ENCODE measurements around the gene TMPRSS9.

DNA sequence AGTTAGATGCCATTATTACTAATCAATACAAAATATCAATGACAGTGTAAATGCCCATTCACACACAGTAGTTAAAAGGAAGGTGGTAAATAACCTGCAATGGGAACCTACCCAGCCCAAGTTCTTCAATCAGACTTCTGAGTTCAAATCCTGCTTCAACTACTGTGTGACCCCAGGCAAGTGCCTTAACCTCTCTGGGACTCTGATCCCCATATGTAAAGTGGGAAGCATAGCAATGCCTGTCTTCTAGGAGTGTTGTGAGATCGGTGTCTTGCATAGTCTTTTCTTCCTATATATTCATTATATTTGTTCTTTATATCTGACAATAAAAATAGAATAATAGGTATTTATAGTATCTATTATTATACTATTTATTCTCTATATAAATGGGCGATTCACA, 60.4 kb downstream of the TMPRSS9 start:
- TF ChIP-seq, protein P1, sequence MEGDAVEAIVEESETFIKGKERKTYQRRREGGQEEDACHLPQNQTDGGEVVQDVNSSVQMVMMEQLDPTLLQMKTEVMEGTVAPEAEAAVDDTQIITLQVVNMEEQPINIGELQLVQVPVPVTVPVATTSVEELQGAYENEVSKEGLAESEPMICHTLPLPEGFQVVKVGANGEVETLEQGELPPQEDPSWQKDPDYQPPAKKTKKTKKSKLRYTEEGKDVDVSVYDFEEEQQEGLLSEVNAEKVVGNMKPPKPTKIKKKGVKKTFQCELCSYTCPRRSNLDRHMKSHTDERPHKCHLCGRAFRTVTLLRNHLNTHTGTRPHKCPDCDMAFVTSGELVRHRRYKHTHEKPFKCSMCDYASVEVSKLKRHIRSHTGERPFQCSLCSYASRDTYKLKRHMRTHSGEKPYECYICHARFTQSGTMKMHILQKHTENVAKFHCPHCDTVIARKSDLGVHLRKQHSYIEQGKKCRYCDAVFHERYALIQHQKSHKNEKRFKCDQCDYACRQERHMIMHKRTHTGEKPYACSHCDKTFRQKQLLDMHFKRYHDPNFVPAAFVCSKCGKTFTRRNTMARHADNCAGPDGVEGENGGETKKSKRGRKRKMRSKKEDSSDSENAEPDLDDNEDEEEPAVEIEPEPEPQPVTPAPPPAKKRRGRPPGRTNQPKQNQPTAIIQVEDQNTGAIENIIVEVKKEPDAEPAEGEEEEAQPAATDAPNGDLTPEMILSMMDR (IDR thresholded peaks at IDR 0.05 in 8 of 11, conservative IDR thresholded peaks at IDR 0.05 in 3 of 11) = no peak
- no peak for TF ChIP-seq POLR2A (IDR thresholded peaks at IDR 0.05)
